Skin of body (tissue), 2 donors: ENCODE measurements around the gene OPA3. TPM values are rescaled to one million over a fixed set of nuclear protein-coding genes. Genes with fewer than 3 reads are reported as not detected.

ENCODE experiments used
- DNase-seq: peaks from one replicate; lab custom pipeline; 2025; lab: John Stamatoyannopoulos, UW
- total RNA-seq: library from RNA; depleted of rRNA; stranded (reverse); fragments of >200 nt; gene quantifications from one replicate; pipeline ENCODE4 v1.2.3, GENCODE V29; 2014

Gene OPA3
- total RNA-seq, 1 donor from 2014 or later, result 2.6 TPM

GRCh38 chr19:45598267-45599001 is 13.8 kb upstream of the OPA3 start:
- DNase-seq, result no peak

GRCh38 chr19:45597425-45598111 is 13.0 kb upstream of the OPA3 start:
- DNase-seq, result no peak

- no peak for DNase-seq
These were observed 11.2 kb upstream of the OPA3 start for GRCh38 chr19:45595814-45596213.

- no peak for DNase-seq
These were observed 8.9 kb upstream of the OPA3 start for GRCh38 chr19:45593520-45593919.

- no peak for DNase-seq
These were observed 7.8 kb upstream of the OPA3 start for GRCh38 chr19:45592366-45592765.

- DNase-seq, result no peak
These were observed 7.0 kb upstream of the OPA3 start for GRCh38 chr19:45591638-45592005.

- DNase-seq, result no peak
These were observed 6.5 kb upstream of the OPA3 start for GRCh38 chr19:45591004-45591637.

- DNase-seq, result no peak
These were observed 5.8 kb upstream of the OPA3 start for GRCh38 chr19:45590300-45591003.

- no peak for DNase-seq
These were observed 5.2 kb upstream of the OPA3 start for GRCh38 chr19:45589768-45590167.

GRCh38 chr19:45587873-45588272 is 3.3 kb upstream of the OPA3 start:
- DNase-seq, result no peak

GRCh38 chr19:45585158-45585577 is 566 bp upstream of the OPA3 start:
- DNase-seq, result no peak

GRCh38 chr19:45581576-45581975 is 3.0 kb downstream of the OPA3 start:
- no peak for DNase-seq

- DNase-seq, result no peak
These were observed 5.7 kb downstream of the OPA3 start for GRCh38 chr19:45578861-45579260.

GRCh38 chr19:45577111-45577905 is 7.3 kb downstream of the OPA3 start:
- DNase-seq, result no peak

- no peak for DNase-seq
These were observed 7.9 kb downstream of the OPA3 start for GRCh38 chr19:45576682-45577081.

- no peak for DNase-seq
These were observed 9.4 kb downstream of the OPA3 start for GRCh38 chr19:45575216-45575615.

GRCh38 chr19:45574526-45574925 is 10.1 kb downstream of the OPA3 start:
- DNase-seq, result no peak

- DNase-seq, result no peak
These were observed 13.0 kb downstream of the OPA3 start for GRCh38 chr19:45571457-45572220.

GRCh38 chr19:45569619-45570421 is 14.8 kb downstream of the OPA3 start:
- no peak for DNase-seq

GRCh38 chr19:45568732-45569131 is 15.9 kb downstream of the OPA3 start:
- DNase-seq, result no peak
